Panc1 (cell line): Measurements from ENCODE around the gene SPOCK1.

ENCODE experiments used
- CTCF ChIP-seq: fragments of 450-650 bp; IDR thresholded peaks from 2 replicates; pipeline ENCODE4 v1.5.1; 2017; ENCODE audit warnings: mild to moderate bottlenecking
- POLR2AphosphoS5 ChIP-seq: IDR thresholded peaks from 2 replicates; pipeline ENCODE4 v1.6.1; 2012; ENCODE audit warnings: mild to moderate bottlenecking, low read depth, low read length, moderate library complexity
- SIN3A ChIP-seq: IDR thresholded peaks from 2 replicates; pipeline ENCODE4 v1.6.1; 2012; ENCODE audit warnings: low read depth, mild to moderate bottlenecking, low read length, moderate library complexity, borderline replicate concordance; ENCODE audit not compliant: insufficient read depth
- TCF7L2 ChIP-seq: IDR thresholded peaks from 2 replicates; pipeline ENCODE4 v1.6.1; 2011; ENCODE audit warnings: mild to moderate bottlenecking, low read depth, low read length, inconsistent platforms

DNA sequence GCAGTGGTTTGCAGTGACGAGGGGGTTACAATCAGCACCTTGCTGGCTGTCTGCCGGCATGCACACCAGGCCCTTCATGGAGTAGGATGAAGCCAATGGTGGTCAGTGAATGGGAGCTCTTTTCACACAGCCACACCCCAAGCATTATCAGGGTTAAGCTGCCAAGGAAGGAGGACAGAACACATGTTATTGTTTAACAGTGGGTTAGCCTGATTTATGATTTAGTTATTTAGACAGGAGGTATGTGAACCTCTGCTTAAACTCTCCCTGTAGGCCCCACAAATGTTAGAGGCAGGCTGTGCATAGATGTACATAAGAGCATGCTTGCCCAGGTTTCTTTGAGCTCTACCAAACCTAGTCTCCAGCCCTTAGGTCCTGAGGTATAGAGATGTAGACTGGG is 262.9 kb downstream of the SPOCK1 start:
- TF ChIP-seq SIN3A (no peak), CTCF (no peak), POLR2AphosphoS5 (no peak), TCF7L2 (no peak)
